Left renal pelvis (tissue), 4 donors: Measurements from ENCODE around the gene OR52I1. TPM values are rescaled to one million over a fixed set of nuclear protein-coding genes. Genes with fewer than 3 reads are reported as not detected.

Experiments used
- DNase-seq, 4 donors: peaks; one replicate each; pipeline ENCODE4 v3.0.0-alpha.2; 2013; ENCODE audit warnings: low read depth in 4 of 4, low spot score in 3 of 4
- polyA plus RNA-seq, 4 donors: library from polyadenylated mRNA; unstranded; fragments of 120-200 nt; gene quantifications; one replicate each; pipeline ENCODE4 v1.2.1, GENCODE V29; 2013; ENCODE audit not compliant: insufficient read length in 4 of 4

Gene OR52I1, protein sequence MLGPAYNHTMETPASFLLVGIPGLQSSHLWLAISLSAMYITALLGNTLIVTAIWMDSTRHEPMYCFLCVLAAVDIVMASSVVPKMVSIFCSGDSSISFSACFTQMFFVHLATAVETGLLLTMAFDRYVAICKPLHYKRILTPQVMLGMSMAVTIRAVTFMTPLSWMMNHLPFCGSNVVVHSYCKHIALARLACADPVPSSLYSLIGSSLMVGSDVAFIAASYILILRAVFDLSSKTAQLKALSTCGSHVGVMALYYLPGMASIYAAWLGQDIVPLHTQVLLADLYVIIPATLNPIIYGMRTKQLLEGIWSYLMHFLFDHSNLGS
- under 1 TPM in 1 of 4 donors, not detected in 3; 0.08 TPM for polyA plus RNA-seq

DNA sequence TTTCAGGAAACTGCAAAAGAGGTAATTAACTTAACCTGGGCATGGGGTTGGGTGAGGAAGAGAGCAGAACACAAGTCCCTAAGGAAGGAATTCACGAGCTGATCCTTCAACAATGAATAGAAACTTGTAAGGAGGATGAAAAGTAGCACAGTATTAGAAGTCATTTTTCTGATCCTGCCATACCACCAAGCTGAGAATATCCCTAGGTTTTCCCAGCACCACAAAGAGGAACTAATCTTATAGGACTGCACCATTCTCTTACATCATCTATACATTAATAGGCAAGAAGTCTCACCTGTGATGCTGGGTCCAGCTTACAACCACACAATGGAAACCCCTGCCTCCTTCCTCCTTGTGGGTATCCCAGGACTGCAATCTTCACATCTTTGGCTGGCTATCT lies at the start of gene OR52I1:
TSS of gene OR52I1 (plus strand) at position 301 of the 400 bp plus-strand sequence. CDS start at position 301, 0 bp downstream.
- DNase-seq: no peak

DNA sequence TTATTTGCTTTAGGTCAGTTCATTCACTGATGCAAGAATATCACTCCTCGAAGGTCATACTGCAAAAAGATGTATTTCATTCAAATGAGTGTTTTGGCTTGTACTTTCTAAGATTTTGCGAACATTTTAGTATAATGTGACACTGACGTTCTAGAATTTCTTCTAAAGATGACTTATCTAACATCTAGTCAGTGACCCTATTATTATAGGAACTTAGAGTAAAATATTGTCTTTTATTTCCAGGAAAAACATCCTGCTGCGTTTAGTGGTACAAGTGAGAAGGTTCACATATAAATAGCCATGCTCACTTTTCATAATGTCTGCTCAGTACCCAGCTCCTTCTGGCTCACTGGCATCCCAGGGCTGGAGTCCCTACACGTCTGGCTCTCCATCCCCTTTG lies 48.9 kb upstream of the OR52I1 start, which contains the start of gene OR52M1:
TSS of gene OR52M1 (plus strand) at position 301 of the 400 bp plus-strand sequence. CDS start at position 301, 0 bp downstream.
- DNase-seq: no peak

DNA sequence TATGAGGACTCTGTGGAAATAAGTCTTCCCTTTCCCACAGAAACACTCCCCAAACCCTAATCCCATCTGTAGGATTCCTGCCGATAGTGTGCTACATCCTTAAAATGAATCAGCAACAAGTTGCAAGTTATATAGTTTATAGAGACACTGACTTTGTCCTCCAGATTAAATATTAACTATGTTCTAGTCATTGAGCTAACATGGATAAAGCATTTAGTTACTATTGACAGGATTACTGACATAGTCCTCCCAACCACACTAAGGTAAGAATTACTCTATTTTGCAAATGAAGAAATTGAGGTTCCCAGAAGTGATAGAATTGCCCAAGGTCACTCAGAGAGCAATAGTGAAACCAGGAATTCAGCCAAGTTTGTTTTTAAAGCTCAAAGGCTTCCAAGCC lies 47.0 kb upstream of the OR52I1 start:
- DNase-seq: no peak

DNA sequence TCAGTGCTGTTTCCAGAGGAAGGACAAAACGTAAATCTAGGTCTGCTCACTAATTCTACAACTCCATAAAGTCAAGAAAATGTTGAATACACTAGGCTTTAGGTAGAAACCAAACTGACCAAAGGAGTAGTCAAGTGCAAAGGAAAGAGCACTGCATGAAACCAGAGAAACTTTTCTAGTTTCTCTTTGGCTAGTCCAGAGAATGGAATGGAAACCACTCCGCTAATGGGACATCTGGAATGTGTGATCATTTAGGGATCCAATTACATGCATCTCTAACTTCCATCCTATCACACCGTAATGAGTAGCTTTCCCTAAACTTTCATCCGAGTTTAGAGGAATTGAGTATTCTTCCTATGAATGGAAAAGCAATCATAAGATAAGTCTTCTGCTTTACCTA lies 46.4 kb upstream of the OR52I1 start:
- DNase-seq: no peak

DNA sequence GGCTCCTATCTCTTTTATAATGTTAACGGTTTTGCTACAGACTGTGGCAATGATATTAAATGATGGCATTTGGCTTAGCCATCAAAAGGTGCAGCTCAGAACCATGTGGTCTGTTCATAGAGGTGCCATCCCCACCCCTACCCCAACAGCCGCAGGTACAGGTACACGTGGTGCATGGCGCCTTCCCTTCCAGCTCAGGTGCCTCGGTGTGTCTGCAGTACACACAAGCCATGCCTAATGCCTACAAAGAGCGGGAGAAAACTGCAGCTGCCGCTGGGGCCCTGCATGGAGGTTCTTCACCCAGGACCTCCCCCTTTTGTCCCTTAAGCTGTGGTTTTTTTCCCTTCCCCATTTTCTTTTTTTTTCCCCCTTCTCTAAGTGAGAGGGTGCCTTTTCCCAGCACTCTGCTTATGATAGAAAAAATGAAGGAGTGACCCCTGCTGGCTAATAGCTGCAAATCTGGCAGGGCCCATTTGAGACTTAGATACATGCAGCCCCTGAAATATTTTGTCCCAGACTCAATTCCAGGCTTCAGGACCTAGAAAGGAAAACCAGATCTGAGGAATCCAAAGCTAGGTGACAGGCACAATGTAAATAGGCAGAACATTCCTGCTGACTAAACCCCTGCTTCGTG lies 42.4 kb upstream of the OR52I1 start:
- DNase-seq: no peak

DNA sequence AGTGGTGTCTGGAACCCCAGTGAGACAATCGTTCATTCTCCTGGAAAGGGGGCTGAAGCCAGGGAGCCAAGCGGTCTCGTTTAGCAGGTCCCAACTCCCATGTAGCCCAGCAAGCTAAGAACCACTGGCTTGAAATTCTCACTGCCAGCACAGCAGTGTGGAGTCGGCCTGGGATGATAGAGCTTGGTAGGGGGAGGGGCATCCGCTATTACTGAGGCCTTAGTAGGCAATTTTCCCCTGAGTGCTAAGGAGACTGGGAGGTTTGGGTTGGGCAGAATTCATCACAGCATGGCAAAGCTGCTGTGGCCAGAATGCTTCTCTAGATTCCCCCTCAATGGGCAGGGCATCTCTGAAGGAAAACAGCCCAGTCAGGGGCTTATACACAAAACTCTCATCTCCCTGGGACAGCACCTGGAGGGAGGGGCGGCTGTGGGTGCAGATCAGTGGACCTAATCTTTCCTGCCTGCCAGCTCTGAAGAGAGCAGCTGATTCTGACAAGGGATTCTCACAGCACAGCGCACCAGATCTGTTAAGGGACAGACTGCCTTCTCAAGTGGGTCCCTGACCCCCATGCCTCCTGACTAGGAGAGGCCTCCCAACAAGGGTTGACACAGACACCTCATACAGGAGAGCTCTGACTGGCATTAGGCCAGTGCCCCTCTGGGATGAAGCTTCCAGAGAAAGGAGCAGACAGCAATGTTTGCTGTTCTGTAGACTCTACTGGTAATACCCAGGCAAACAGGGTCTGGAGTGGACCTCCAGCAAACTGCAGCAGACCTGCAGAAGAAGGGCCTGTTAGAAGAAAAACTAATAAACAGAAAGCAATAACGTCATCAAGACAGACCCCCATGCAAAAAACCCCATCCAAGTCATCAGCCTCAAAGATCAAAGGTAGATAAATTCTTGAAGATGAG lies 34.1 kb upstream of the OR52I1 start:
- DNase-seq: no peak

DNA sequence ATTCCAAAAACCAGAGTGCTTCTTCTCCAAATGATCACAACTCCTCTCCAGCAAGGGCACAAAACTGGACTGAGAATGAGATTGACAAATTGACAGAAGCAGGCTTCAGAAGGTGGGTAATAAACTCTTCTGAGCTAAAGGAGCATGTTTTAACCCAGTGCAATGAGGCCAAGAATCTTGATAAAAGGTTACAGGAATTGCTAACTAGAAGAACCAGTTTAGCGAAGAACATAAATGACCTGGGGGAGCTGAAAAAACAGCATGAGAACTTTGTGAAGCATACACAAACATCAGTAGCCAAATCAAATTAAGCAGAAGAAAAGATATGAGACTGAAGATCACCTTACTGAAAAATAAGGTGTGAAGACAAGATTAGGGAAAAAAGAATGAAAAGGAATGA lies 33.4 kb upstream of the OR52I1 start:
- DNase-seq: peak in 3 of 4 donors; percentile 14 to 36 (median 27)

DNA sequence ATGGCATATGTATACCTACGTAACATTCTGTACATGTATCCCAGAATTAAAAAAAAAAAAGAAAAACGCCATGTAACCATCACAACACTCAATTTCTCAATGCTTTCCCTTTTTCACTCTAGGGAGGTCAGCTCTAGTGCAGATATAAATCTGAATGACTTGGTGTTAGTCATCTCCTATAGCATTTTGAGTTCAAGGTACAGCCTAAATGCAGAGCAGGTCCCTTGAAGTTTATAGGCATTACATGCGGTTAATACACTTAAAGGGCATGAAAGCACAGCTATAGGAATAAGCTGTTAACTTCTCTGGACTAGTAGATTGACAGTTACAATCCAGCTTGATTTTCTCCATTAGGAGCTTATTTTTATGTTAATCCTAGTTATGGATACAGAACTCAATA lies 28.5 kb upstream of the OR52I1 start:
- no peak for DNase-seq

DNA sequence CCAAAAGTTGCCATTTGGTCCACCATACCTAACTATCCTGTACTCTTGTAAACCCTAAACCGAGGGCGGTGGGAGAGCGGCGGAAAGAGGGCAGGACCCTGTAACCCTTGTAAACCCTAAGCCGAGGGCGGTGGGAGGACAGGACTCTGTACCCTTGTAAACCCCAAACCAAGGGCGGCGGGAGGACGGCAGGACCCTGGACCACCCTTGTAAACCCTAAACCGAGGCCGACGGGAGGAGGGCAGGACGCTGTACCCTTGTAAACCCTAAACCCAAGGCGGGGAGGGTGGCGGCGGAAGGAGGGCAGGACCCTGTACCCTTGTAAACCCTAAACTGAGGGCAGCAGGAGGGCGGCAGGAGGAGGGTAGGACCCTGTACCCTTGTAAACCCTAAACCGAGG lies 24.8 kb upstream of the OR52I1 start:
- no peak for DNase-seq

DNA sequence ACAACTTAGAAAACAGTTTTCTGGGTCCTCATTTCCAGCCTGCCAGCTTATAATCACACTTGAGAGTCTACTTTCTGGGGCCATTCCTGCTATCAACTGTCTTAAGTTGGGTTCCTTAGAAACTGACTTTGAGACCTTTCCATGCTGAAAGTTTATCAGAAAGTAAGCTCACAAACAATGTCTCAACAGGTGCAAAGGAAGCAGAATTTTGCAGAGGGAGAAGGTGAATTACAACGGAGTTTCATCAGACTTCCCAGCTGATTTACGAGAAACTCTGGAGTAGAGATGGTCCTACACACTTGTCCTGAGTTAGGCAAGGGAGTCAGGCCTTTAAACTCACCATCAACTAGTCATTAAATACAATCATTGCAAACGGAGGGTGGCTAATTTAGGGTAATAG lies 17.0 kb upstream of the OR52I1 start:
- no peak for DNase-seq

DNA sequence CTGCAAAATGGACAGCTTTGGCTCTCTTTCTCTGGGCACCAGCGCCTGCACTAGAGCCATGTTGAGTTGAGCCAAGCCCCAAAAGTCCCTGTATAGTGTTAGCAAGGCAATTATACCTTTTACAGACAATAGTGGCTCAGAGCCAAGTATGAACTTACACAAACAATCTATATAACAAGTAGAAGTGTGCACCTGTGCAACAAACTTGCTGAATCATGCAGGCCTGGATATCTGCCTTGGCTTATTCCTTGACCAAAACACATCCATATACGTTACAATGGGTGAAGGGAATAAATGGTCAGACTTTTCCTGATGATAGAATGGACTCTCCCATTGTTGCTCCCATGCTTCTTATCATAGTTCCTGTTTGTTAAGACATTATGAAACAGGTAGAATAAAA lies 16.1 kb upstream of the OR52I1 start:
- DNase-seq: no peak

DNA sequence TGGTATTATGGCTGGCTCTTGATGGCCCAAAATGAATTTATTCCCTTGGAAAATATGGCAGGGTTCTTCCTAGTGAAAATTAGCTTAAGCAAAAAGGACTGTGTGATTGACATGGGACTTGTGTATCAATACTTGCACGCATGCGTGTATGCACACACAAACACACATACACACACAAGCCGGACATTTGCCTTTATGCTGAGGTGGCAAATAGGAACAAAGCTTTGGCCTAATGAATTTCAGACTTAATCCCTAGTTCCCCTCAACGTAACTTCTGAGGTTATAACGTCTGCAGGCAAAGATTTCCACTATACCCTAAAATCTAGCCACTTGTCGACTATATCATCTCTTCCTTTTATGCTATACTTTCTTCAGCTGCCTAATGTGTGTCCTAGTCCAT lies 15.2 kb upstream of the OR52I1 start:
- DNase-seq: no peak

DNA sequence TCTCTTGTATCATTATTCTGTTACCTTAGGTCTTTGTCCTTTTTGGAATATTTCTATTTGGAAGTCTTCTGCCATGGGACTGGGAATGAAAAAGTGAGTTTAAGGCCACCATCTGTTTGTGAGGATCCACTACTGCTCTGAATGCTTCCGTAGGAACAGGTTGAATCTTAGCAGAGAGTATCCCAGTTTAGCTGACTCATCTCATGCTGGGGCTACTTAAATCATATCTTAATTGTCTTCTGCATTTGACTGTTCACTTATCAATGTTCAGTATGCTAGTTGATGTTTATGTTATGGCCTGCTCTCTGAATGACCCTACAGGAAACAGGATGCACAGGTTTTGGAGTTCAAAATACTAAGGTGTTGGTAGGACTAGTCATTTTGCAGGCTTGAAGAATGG lies 13.7 kb upstream of the OR52I1 start:
- DNase-seq: no peak

DNA sequence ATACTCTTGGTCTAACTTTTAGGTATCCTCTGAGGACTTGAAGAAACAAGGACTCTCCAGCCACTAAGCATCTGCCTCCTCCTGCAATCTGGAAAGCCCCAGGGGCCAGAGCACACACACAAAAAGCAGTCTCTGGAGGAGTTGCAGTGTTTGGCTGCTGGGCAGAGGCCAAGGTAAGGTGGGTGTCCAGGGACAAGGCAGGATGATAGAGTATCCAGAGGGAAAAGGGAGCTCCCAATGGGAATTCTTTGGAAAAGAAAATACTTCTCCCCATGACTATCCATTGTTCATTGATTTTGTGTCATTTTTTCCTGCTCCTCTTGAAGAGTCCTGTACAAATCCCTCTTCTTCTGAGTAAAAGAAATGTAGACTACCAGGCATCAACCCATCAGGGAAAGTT lies 12.4 kb upstream of the OR52I1 start, which contains the start of gene OR52I2:
TSS of gene OR52I2 (plus strand) at position 301 of the 400 bp plus-strand sequence.
- no peak for DNase-seq

DNA sequence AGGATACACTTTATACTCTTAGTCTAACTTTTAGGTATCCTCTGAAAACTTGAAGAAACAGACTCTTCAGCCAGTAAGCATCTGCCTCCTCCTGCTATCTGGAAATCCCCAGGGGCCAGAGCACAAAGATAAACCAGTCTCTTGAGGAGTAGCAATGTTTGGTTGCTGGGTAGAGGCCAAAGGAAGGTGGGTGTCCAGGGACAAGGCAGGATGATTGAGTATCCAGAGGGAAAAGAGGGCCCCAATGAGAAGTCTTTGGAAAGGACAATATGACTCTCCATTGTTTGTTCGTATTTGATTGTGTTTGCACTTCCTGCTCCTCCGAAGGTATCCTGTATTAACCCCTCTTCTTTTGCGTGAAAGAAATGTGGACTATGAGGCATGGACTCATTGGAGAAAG lies 4.8 kb upstream of the OR52I1 start:
- no peak for DNase-seq

DNA sequence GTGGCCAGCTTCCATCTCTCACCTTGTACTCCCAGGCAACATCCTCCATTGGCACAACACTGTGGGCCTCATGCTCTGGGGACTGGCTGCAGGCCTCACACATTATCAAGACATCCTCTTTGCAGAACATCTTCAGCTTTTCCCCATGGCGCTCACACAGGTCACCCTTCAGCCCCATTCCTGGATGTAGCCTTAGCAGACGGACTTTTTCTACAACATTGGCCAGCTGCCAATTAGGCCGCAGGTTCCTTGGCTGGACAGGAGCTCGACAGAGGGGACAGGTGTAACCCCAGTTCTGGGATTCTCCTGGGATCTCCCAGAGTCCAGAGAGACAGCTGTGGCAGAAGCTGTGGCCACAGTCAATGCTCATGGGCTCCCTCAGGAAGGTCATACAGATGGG lies 11.2 kb downstream of the OR52I1 start:
- DNase-seq: no peak

DNA sequence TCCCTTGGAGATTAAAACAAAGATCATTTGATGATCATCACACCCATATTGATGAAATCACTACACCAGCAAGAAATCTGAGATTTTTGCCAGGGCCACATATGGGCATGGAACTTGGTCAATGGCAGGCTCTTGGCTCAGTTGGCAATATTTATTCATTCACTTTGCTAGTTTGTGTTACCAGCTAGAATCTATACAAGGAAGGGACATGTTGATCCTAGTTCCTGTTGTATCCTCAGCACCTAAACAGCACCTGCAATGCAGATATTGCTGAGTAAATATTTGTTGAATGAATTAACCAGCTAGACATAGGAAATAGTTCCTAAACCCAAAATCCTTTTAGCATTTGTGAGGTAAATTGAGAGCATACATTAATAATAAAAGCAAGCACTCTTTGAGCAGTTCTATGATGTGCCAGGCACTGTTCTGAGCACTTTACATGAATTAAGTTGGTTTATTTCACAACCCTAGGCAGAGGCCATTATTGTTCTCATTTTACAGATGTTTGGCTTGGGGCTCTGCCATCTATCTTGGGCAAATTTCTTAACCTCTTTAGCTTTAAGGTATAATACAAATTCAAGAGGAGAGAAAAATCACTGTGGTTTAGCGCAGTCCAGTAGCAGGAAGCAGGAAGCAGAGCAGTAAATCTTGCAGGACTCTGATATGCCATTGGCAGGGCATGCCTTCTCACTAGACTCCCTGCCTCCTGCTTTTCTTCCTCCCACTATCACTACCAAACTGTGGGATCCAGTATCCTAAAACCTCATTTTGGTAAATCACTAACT lies 12.6 kb downstream of the OR52I1 start:
- no peak for DNase-seq

DNA sequence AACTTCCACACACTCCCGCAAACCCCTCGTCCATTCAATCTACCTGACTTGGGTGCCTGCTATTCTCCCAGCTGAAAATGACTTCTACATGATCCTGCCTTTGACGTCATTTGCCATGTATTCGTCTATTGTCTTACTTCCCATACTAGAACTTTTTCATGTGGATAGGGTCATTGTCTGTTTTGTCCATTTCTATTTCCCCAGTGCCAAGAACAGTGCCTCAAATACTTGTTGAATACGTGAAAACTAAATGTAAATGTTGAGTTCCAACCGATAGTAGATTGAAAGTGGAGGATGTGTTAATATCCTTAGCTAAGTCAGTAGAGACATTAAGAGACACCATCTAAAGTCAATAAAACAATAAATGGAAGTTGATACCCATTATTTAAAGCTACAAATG lies 13.3 kb downstream of the OR52I1 start:
- no peak for DNase-seq

DNA sequence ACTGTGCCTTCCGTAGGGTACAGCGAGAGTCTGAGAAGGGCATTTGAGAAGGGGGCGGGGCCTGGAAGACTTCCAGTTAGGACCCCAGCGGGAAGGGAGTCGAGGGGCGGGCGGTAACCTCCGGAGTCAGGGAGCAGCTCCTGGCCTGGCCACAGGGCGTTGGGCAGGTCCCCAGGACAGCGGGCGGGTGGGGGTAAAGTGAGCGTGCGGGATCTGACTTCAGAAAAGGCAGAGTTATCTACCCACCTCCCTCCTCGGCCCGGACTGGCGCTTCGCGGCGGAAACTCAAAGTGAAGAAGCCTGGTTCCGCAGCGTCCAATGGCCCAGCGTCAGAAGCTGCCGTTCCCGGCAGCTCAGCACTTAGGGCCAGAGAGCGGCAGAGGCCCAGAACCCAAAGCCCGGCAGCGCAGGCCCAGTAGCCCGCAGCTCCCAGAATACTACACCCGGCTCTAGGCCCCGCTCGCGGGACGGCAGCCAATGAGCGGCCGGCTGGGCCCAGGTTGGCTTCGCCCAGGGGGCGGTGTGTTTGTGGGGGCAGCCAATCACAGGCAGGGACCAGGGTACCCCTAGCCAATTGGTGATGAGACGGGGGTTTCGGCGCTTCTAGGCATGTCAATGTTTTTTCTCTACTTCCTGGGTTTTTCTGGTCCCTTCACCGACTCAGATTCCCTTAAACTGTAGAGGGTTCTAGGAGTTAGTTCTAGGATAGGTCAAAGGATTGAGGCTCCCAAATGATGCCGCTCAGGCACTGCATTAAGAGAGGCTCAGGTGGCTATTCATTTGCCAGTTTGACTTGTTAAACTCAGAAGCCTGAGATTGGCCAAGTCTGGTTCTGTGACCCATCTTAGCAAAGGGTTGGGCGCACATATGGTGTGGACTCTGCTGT lies 14.2 kb downstream of the OR52I1 start, which contains the start of gene TRIM68:
TSS of gene TRIM68 (minus strand) at position 451 of the 886 bp plus-strand sequence. CDS start 2,727 bp downstream, outside the sequence.
- peak; percentile 80 to 88 (median 84) for DNase-seq
